NCI-H2196 treated with DMSO at 0.1 percent for 48 hours (cell line): ENCODE results near the gene POLR3A.
"Not testable (repeated sequence)": the region's sequence is repeated elsewhere in the genome, so short reads cannot be mapped to it uniquely, and the experiment has no call there.

Experiments used
- DNase-seq: peaks from one replicate; lab custom pipeline; 2025; ENCODE audit not compliant: unreplicated experiment; lab: John Stamatoyannopoulos, UW

POLR3A gene

GRCh38 chr10:78025685-78026364, 3.5 kb downstream of the POLR3A start:
- DNase-seq = no peak

- DNase-seq = no peak
Measured at GRCh38 chr10:78023741-78024140, 5.6 kb downstream of the POLR3A start.

- no peak for DNase-seq
Measured at GRCh38 chr10:78021201-78021600, 8.1 kb downstream of the POLR3A start.

- no peak for DNase-seq
Measured at GRCh38 chr10:78019264-78019663, 10.1 kb downstream of the POLR3A start.

- no peak for DNase-seq
Measured at GRCh38 chr10:78017856-78018255, 11.5 kb downstream of the POLR3A start.

- no peak for DNase-seq
Measured at GRCh38 chr10:78015546-78015945, 13.8 kb downstream of the POLR3A start.

GRCh38 chr10:78013564-78013963, 15.8 kb downstream of the POLR3A start:
- no peak for DNase-seq

GRCh38 chr10:78011065-78011464, 18.2 kb downstream of the POLR3A start:
- DNase-seq = no peak

- DNase-seq = no peak
Measured at GRCh38 chr10:78010278-78010677, 19.0 kb downstream of the POLR3A start.

- no peak for DNase-seq
Measured at GRCh38 chr10:78009662-78010061, 19.7 kb downstream of the POLR3A start.

- DNase-seq = no peak
Measured at GRCh38 chr10:78007172-78007571, 22.1 kb downstream of the POLR3A start.

- DNase-seq = peak; percentile 14
Measured at GRCh38 chr10:78004215-78005026, 24.9 kb downstream of the POLR3A start.

GRCh38 chr10:78002541-78003288, 26.6 kb downstream of the POLR3A start:
- no peak for DNase-seq

GRCh38 chr10:78000956-78001472, 28.3 kb downstream of the POLR3A start:
- no peak for DNase-seq

GRCh38 chr10:78000206-78000605, 29.1 kb downstream of the POLR3A start:
- no peak for DNase-seq

- not testable (repeated sequence) for DNase-seq
Measured at GRCh38 chr10:77998780-77999179, 30.5 kb downstream of the POLR3A start.

GRCh38 chr10:77993620-77994019, 35.7 kb downstream of the POLR3A start:
- no peak for DNase-seq

- DNase-seq = no peak
Measured at GRCh38 chr10:77989081-77989724, 40.1 kb downstream of the POLR3A start.

GRCh38 chr10:77987671-77988255, 41.6 kb downstream of the POLR3A start:
- no peak for DNase-seq

- no peak for DNase-seq
Measured at GRCh38 chr10:77984986-77985385, 44.3 kb downstream of the POLR3A start.
